HG03354 (cell line): ENCODE data around the gene ANK2.

Source experiments
- ATAC-seq: cut with Tn5 transposase; IDR thresholded peaks from one replicate; pipeline ENCODE4 v1.9.1; 2021; ENCODE audit warnings: mild to moderate bottlenecking; ENCODE audit not compliant: unreplicated experiment, poor library complexity, severe bottlenecking

ANK2 gene

GRCh38 chr4:113312529-113312928 is 263.1 kb downstream of the ANK2 start:
- ATAC-seq = no peak

GRCh38 chr4:113314426-113314825 is 265.0 kb downstream of the ANK2 start:
- ATAC-seq = no peak

GRCh38 chr4:113316879-113317278 is 267.4 kb downstream of the ANK2 start:
- peak; percentile 99 for ATAC-seq

- no peak for ATAC-seq
Measured at GRCh38 chr4:113317523-113317922, 268.1 kb downstream of the ANK2 start.

GRCh38 chr4:113322736-113323135 is 273.3 kb downstream of the ANK2 start:
- ATAC-seq = no peak

- ATAC-seq = no peak
Measured at GRCh38 chr4:113325876-113326615, 276.6 kb downstream of the ANK2 start.

- ATAC-seq = no peak
Measured at GRCh38 chr4:113327494-113327893, 278.0 kb downstream of the ANK2 start.

- ATAC-seq = peak; percentile 65
Measured at GRCh38 chr4:113328514-113328913, 279.1 kb downstream of the ANK2 start.

- ATAC-seq = no peak
Measured at GRCh38 chr4:113330200-113330599, 280.7 kb downstream of the ANK2 start.

GRCh38 chr4:113331811-113332210 is 282.4 kb downstream of the ANK2 start:
- ATAC-seq = no peak

- no peak for ATAC-seq
Measured at GRCh38 chr4:113332701-113333100, 283.2 kb downstream of the ANK2 start.

- ATAC-seq = no peak
Measured at GRCh38 chr4:113335746-113336145, 286.3 kb downstream of the ANK2 start.

GRCh38 chr4:113336556-113336955 is 287.1 kb downstream of the ANK2 start:
- no peak for ATAC-seq

- no peak for ATAC-seq
Measured at GRCh38 chr4:113339430-113339813, 290.0 kb downstream of the ANK2 start.

- ATAC-seq = no peak
Measured at GRCh38 chr4:113344100-113344499, 294.6 kb downstream of the ANK2 start.

GRCh38 chr4:113347245-113347644 is 297.8 kb downstream of the ANK2 start:
- no peak for ATAC-seq

- ATAC-seq = peak; percentile 88
Measured at GRCh38 chr4:113349430-113349829, 300.0 kb downstream of the ANK2 start.

- ATAC-seq = no peak
Measured at GRCh38 chr4:113350576-113350975, 301.1 kb downstream of the ANK2 start.

GRCh38 chr4:113355550-113356371 is 306.3 kb downstream of the ANK2 start:
- peak; percentile 99 for ATAC-seq

- ATAC-seq = no peak
Measured at GRCh38 chr4:113356453-113356852, 307.0 kb downstream of the ANK2 start.

GRCh38 chr4:113358784-113359183 is 309.3 kb downstream of the ANK2 start:
- ATAC-seq = no peak
